ENCODE data around the gene UPP2.

Gene UPP2

GRCh38 chr2:158124896-158125295 lies 23.2 kb downstream of the UPP2 start:
- H3K4me3 Mint-ChIP-seq, result no peak overlapping the region
- no peaks in the 10 kb centered on the region for H3K4me1 Mint-ChIP-seq (ENCODE audit: low read depth)
- H3K9me3 Mint-ChIP-seq, result no peaks in the 10 kb centered on the region
- H3K27me3 Mint-ChIP-seq, result no peaks in the 10 kb centered on the region
- no peak overlapping the region for H3K27ac Mint-ChIP-seq
- no peaks in the 10 kb centered on the region for H3K36me3 Mint-ChIP-seq (ENCODE audit: low read depth)

GRCh38 chr2:158125756-158126498 lies 24.3 kb downstream of the UPP2 start:
- H3K27me3 Mint-ChIP-seq, result no peaks in the 10 kb centered on the region
- no peak overlapping the region for H3K4me3 Mint-ChIP-seq
- H3K9me3 Mint-ChIP-seq, result no peaks in the 10 kb centered on the region
- H3K36me3 Mint-ChIP-seq (ENCODE audit: low read depth), result no peaks in the 10 kb centered on the region
- H3K4me1 Mint-ChIP-seq (ENCODE audit: low read depth), result no peaks in the 10 kb centered on the region
- no peak overlapping the region for H3K27ac Mint-ChIP-seq

GRCh38 chr2:158127380-158127804 lies 25.7 kb downstream of the UPP2 start:
- Mint-ChIP-seq H3K36me3 (ENCODE audit: low read depth) (no peaks in the 10 kb centered on the region), H3K9me3 (no peaks in the 10 kb centered on the region), H3K4me1 (ENCODE audit: low read depth) (no peaks in the 10 kb centered on the region), H3K27ac (no peak overlapping the region), H3K27me3 (peaks cover 2% of the 10 kb centered on the region), H3K4me3 (no peak overlapping the region)

GRCh38 chr2:158128168-158128973 lies 26.7 kb downstream of the UPP2 start:
- H3K9me3 Mint-ChIP-seq, result no peaks in the 10 kb centered on the region
- H3K4me3 Mint-ChIP-seq, result no peak overlapping the region
- no peak overlapping the region for H3K27ac Mint-ChIP-seq
- peaks cover 2% of the 10 kb centered on the region for H3K27me3 Mint-ChIP-seq
- no peaks in the 10 kb centered on the region for H3K36me3 Mint-ChIP-seq (ENCODE audit: low read depth)
- H3K4me1 Mint-ChIP-seq (ENCODE audit: low read depth), result no peaks in the 10 kb centered on the region

GRCh38 chr2:158129037-158129436 lies 27.4 kb downstream of the UPP2 start:
- Mint-ChIP-seq H3K27ac (no peak overlapping the region), H3K36me3 (ENCODE audit: low read depth) (no peaks in the 10 kb centered on the region), H3K4me1 (ENCODE audit: low read depth) (no peaks in the 10 kb centered on the region), H3K9me3 (no peaks in the 10 kb centered on the region), H3K4me3 (no peak overlapping the region), H3K27me3 (peaks cover 2% of the 10 kb centered on the region)

GRCh38 chr2:158130832-158131473 lies 29.3 kb downstream of the UPP2 start:
- Mint-ChIP-seq H3K27ac (no peak overlapping the region), H3K9me3 (no peaks in the 10 kb centered on the region), H3K27me3 (peaks cover 2% of the 10 kb centered on the region), H3K36me3 (ENCODE audit: low read depth) (no peaks in the 10 kb centered on the region), H3K4me3 (no peak overlapping the region), H3K4me1 (ENCODE audit: low read depth) (no peaks in the 10 kb centered on the region)

GRCh38 chr2:158131483-158131912 lies 29.8 kb downstream of the UPP2 start:
- Mint-ChIP-seq H3K4me1 (ENCODE audit: low read depth) (no peaks in the 10 kb centered on the region), H3K9me3 (no peaks in the 10 kb centered on the region), H3K27me3 (peaks cover 2% of the 10 kb centered on the region), H3K36me3 (ENCODE audit: low read depth) (no peaks in the 10 kb centered on the region), H3K4me3 (no peak overlapping the region), H3K27ac (no peak overlapping the region)

GRCh38 chr2:158131919-158132566 lies 30.4 kb downstream of the UPP2 start:
- H3K27ac Mint-ChIP-seq, result no peak overlapping the region
- peaks cover 2% of the 10 kb centered on the region for H3K27me3 Mint-ChIP-seq
- no peaks in the 10 kb centered on the region for H3K36me3 Mint-ChIP-seq (ENCODE audit: low read depth)
- H3K4me3 Mint-ChIP-seq, result no peak overlapping the region
- H3K9me3 Mint-ChIP-seq, result no peaks in the 10 kb centered on the region
- H3K4me1 Mint-ChIP-seq (ENCODE audit: low read depth), result no peaks in the 10 kb centered on the region

- H3K36me3 Mint-ChIP-seq (ENCODE audit: low read depth), result no peaks in the 10 kb centered on the region
- no peaks in the 10 kb centered on the region for H3K4me1 Mint-ChIP-seq (ENCODE audit: low read depth)
- no peak overlapping the region for H3K4me3 Mint-ChIP-seq
- no peak overlapping the region for H3K27ac Mint-ChIP-seq
- no peaks in the 10 kb centered on the region for H3K9me3 Mint-ChIP-seq
- H3K27me3 Mint-ChIP-seq, result peaks cover 2% of the 10 kb centered on the region
Measured at GRCh38 chr2:158134055-158134454, 32.4 kb downstream of the UPP2 start.

- no peak overlapping the region for H3K27ac Mint-ChIP-seq
- H3K27me3 Mint-ChIP-seq, result peaks cover 2% of the 10 kb centered on the region
- no peaks in the 10 kb centered on the region for H3K4me1 Mint-ChIP-seq (ENCODE audit: low read depth)
- H3K4me3 Mint-ChIP-seq, result no peak overlapping the region
- no peaks in the 10 kb centered on the region for H3K9me3 Mint-ChIP-seq
- H3K36me3 Mint-ChIP-seq (ENCODE audit: low read depth), result no peaks in the 10 kb centered on the region
Measured at GRCh38 chr2:158134655-158135054, 33.0 kb downstream of the UPP2 start.

GRCh38 chr2:158135096-158135495 lies 33.4 kb downstream of the UPP2 start:
- no peaks in the 10 kb centered on the region for H3K4me1 Mint-ChIP-seq (ENCODE audit: low read depth)
- H3K27ac Mint-ChIP-seq, result no peak overlapping the region
- no peaks in the 10 kb centered on the region for H3K9me3 Mint-ChIP-seq
- peaks cover 2% of the 10 kb centered on the region for H3K27me3 Mint-ChIP-seq
- no peaks in the 10 kb centered on the region for H3K36me3 Mint-ChIP-seq (ENCODE audit: low read depth)
- H3K4me3 Mint-ChIP-seq, result no peak overlapping the region

- H3K4me1 Mint-ChIP-seq (ENCODE audit: low read depth), result no peaks in the 10 kb centered on the region
- H3K9me3 Mint-ChIP-seq, result no peaks in the 10 kb centered on the region
- H3K36me3 Mint-ChIP-seq (ENCODE audit: low read depth), result no peaks in the 10 kb centered on the region
- H3K27ac Mint-ChIP-seq, result no peak overlapping the region
- no peak overlapping the region for H3K4me3 Mint-ChIP-seq
- H3K27me3 Mint-ChIP-seq, result peaks cover under 1% of the 10 kb centered on the region
Measured at GRCh38 chr2:158138255-158138654, 36.6 kb downstream of the UPP2 start.

GRCh38 chr2:158140201-158140600 lies 38.5 kb downstream of the UPP2 start:
- H3K4me3 Mint-ChIP-seq, result no peak overlapping the region
- no peaks in the 10 kb centered on the region for H3K9me3 Mint-ChIP-seq
- H3K4me1 Mint-ChIP-seq (ENCODE audit: low read depth), result no peaks in the 10 kb centered on the region
- H3K36me3 Mint-ChIP-seq (ENCODE audit: low read depth), result no peaks in the 10 kb centered on the region
- no peak overlapping the region for H3K27ac Mint-ChIP-seq
- peaks cover 4% of the 10 kb centered on the region for H3K27me3 Mint-ChIP-seq

GRCh38 chr2:158142165-158142564 lies 40.5 kb downstream of the UPP2 start:
- Mint-ChIP-seq H3K27ac (no peak overlapping the region), H3K4me1 (ENCODE audit: low read depth) (no peaks in the 10 kb centered on the region), H3K36me3 (ENCODE audit: low read depth) (no peaks in the 10 kb centered on the region), H3K27me3 (peaks cover 18% of the 10 kb centered on the region), H3K4me3 (no peak overlapping the region), H3K9me3 (peaks cover 3% of the 10 kb centered on the region)

Measured in stimulated activated naive CD8-positive, alpha-beta T cell treated with anti-CD3 and anti-CD28 coated beads, Interleukin-15, Interleukin-2, amounts not matched to agents 100 ng/mL and 50 ng/mL, for 24 hours (primary cell).